ENCODE measurements around the gene TXNL4B.

DNA sequence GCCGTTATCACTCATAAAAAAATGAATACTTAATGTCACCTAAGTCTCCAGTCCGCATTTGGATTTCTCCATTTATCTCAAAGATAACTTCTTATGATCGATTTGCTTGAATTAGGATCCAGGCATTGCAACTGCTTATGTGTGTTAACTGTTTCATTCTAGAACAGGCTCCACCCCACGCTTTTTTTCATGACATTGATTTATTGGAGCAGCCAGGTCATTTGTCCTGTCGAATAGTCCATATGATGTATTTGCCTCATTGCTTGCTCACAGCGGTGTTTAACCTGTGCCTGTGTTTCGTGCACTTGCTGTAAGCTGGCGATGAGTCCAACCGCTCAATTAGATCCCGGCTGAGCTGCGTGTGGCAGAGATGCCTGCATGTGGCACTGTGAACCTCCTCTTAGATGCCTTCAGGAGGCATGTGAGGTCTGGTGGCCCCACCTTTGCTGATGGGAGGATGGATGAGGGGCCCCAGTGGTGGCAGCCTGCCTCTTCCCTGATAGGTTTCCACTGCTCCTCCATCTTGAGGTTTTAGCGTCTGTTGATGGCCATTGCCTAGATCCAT lies 16.6 kb upstream of the TXNL4B start:
- TF ChIP-seq, protein P1, sequence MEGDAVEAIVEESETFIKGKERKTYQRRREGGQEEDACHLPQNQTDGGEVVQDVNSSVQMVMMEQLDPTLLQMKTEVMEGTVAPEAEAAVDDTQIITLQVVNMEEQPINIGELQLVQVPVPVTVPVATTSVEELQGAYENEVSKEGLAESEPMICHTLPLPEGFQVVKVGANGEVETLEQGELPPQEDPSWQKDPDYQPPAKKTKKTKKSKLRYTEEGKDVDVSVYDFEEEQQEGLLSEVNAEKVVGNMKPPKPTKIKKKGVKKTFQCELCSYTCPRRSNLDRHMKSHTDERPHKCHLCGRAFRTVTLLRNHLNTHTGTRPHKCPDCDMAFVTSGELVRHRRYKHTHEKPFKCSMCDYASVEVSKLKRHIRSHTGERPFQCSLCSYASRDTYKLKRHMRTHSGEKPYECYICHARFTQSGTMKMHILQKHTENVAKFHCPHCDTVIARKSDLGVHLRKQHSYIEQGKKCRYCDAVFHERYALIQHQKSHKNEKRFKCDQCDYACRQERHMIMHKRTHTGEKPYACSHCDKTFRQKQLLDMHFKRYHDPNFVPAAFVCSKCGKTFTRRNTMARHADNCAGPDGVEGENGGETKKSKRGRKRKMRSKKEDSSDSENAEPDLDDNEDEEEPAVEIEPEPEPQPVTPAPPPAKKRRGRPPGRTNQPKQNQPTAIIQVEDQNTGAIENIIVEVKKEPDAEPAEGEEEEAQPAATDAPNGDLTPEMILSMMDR (IDR thresholded peaks at IDR 0.05) = no peak
- TF ChIP-seq POLR2A (IDR thresholded peaks at IDR 0.05) = no peak

Data from right lobe of liver (tissue), 4 donors.